Measurements from ENCODE around the gene COX7B2. TPM values are rescaled to one million over a fixed set of nuclear protein-coding genes. Genes with fewer than 3 reads are reported as not detected.

Gene COX7B2
- total RNA-seq = not detected in 2 replicates

DNA sequence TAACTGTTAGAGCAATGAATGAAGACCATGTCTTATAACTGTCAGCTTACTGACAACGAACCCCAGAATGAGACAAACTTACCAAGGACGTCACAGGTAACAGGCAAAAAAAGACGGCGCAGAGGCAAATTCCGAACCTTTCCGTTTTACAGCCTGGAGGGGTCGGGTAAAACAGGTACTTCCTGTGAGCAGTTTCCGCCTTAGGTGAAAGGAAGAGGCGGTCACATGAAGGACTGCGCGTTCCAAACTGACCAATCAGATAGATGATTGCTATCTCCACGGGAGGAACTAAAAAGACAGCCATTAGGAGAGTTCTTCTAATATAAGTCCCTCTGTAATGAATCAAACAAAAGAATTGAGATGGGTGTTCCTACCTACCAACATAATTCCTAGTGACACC lies at the start of gene COX7B2:
TSS of gene COX7B2 (minus strand) at position 168 of the 400 bp plus-strand sequence. CDS start 174,053 bp downstream, outside the sequence.

Other genes starting within 250 kb of the COX7B2 start
- 0.39 and 0.86 TPM in 2 replicates for gene GABRA4, start 84.3 kb upstream of the COX7B2 start, total RNA-seq
- 0.91 and 1.4 TPM in 2 replicates for gene GABRB1, start 122.3 kb upstream of the COX7B2 start, total RNA-seq

Measured in articular chondrocyte of knee joint (primary cell).